Transverse colon (tissue), 4 donors: Measurements from ENCODE around the gene CASP12.

Source experiments
- CTCF ChIP-seq, 5 experiments: fragments of 200-600 bp in 3 of 5; fragments of 450-650 bp in 2 of 5; sonication (generic) in 3 of 5; IDR thresholded peaks; 1 replicate in 2 of 5; 2 replicates in 3 of 5; pipeline ENCODE4 v1.5.1; 2016 to 2017; ENCODE audit warnings: antibody characterized with exemption in 5 of 5, inconsistent platforms in 3 of 5, mild to moderate bottlenecking in 2 of 5, moderate library complexity in 1 of 5
- EP300 ChIP-seq: sonication (generic); formaldehyde crosslinking; IDR thresholded peaks from one replicate; pipeline ENCODE4 v1.6.1; 2017; ENCODE audit warnings: antibody characterized with exemption, low read depth
- POLR2AphosphoS5 ChIP-seq, 3 donors: sonication (generic); formaldehyde crosslinking; IDR thresholded peaks; one replicate each; pipeline ENCODE4 v1.6.1; 2016; ENCODE audit warnings: antibody characterized with exemption in 3 of 3

DNA sequence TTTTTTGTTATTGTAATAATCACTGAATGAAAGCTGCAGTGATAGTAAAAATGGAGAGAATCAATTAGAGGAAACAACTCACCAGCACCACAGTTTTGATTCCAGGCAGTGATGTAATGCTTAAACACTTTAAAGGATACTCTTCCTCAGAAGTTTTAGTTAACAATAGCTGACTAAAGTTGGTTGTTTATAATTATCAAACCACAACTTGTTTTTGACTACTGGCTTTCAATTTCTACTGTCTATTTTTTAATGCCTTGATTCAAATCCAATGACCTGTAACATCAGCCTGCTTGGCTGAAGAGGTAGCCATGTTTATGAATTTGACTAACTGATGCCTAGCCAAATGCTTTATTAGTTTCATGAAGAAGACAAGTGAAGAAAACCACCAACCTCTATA is 18.2 kb upstream of the CASP12 start:
- no peak for TF ChIP-seq CTCF (IDR thresholded peaks at IDR 0.05)
- TF ChIP-seq POLR2AphosphoS5 (IDR thresholded peaks at IDR 0.05), result no peak
- no peak for TF ChIP-seq EP300
